OCI-M1 (cell line): ENCODE results near the gene MSI2.
A peak's percentile ranks its signal among the peaks of the same experiment; 100 is the strongest.

Source experiments
- DNase-seq: peaks from one replicate; lab custom pipeline; 2025; lab: John Stamatoyannopoulos, UW

MSI2 gene

GRCh38 chr17:57415751-57416207 lies 159.5 kb downstream of the MSI2 start:
- DNase-seq: no peak

GRCh38 chr17:57416369-57416768 lies 160.0 kb downstream of the MSI2 start:
- no peak for DNase-seq

- no peak for DNase-seq
Observed at GRCh38 chr17:57417956-57418355, 161.6 kb downstream of the MSI2 start.

- no peak for DNase-seq
Observed at GRCh38 chr17:57418463-57419246, 162.3 kb downstream of the MSI2 start.

GRCh38 chr17:57419940-57420550 lies 163.7 kb downstream of the MSI2 start:
- no peak for DNase-seq

GRCh38 chr17:57420734-57421717 lies 164.7 kb downstream of the MSI2 start:
- no peak for DNase-seq

GRCh38 chr17:57422574-57423164 lies 166.3 kb downstream of the MSI2 start:
- no peak for DNase-seq

GRCh38 chr17:57423541-57423940 lies 167.2 kb downstream of the MSI2 start:
- DNase-seq: no peak

- DNase-seq: no peak
Observed at GRCh38 chr17:57424273-57424672, 167.9 kb downstream of the MSI2 start.

- DNase-seq: no peak
Observed at GRCh38 chr17:57424777-57425188, 168.5 kb downstream of the MSI2 start.

GRCh38 chr17:57425431-57425830 lies 169.1 kb downstream of the MSI2 start:
- no peak for DNase-seq

- peak; percentile 9 for DNase-seq
Observed at GRCh38 chr17:57425903-57426880, 169.9 kb downstream of the MSI2 start.

- no peak for DNase-seq
Observed at GRCh38 chr17:57429966-57430365, 173.6 kb downstream of the MSI2 start.

- no peak for DNase-seq
Observed at GRCh38 chr17:57431415-57431814, 175.1 kb downstream of the MSI2 start.

GRCh38 chr17:57432507-57433277 lies 176.4 kb downstream of the MSI2 start:
- no peak for DNase-seq

GRCh38 chr17:57433452-57433851 lies 177.1 kb downstream of the MSI2 start:
- DNase-seq: no peak

- no peak for DNase-seq
Observed at GRCh38 chr17:57434361-57434760, 178.0 kb downstream of the MSI2 start.

- no peak for DNase-seq
Observed at GRCh38 chr17:57436565-57436964, 180.2 kb downstream of the MSI2 start.

GRCh38 chr17:57438066-57438731 lies 181.9 kb downstream of the MSI2 start:
- DNase-seq: peak; percentile 25
